ENCODE results near the gene CPB2.

The CPB2 gene

DNA sequence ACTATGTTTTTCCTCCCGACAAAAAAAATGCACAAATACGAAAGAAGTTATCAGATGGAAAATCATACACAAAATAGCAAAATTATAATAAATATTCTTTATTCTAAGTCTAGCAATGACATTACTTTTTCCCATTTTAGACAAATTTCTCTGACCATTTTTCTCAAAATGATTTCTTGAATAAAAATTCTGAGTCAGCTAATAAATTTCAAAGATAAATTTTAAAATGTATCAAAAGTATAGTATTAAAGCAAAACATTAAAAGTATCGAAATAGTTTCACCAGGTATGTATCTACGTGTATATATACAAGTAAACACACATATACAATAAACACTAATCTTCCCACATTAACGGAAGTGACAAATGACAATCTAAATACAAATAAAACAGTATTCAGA lies 61.2 kb downstream of the CPB2 start:
- no peak for DNase-seq

- DNase-seq, result no peak
Measured at GRCh38 chr13:46041419-46041839, 63.4 kb downstream of the CPB2 start.

GRCh38 chr13:46040763-46041162 lies 64.1 kb downstream of the CPB2 start:
- DNase-seq, result no peak

- DNase-seq, result no peak
Measured at GRCh38 chr13:46039411-46040182, 65.2 kb downstream of the CPB2 start.

DNA sequence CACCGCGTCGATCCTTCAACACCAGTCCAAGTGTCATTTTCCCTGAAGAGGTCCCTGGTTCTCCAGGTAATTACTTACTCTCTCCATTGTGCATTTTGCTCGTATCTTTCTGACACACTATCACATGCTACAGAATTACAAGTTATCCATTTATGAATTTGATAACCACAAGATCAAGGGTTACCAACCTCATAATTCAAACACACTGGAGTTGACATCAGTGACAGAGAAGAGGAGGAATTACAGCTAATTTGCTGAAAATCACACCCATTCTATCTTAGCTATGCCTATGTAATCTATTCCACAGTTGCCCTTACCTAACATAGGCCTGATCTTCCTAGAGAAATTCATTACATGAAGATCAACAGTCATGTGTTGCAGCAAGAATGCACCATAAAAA lies 66.5 kb downstream of the CPB2 start:
- no peak for DNase-seq

- DNase-seq, result peak; percentile 85
Measured at GRCh38 chr13:46035066-46035465, 69.8 kb downstream of the CPB2 start.

- DNase-seq, result no peak
Measured at GRCh38 chr13:46032341-46032740, 72.5 kb downstream of the CPB2 start.

DNA sequence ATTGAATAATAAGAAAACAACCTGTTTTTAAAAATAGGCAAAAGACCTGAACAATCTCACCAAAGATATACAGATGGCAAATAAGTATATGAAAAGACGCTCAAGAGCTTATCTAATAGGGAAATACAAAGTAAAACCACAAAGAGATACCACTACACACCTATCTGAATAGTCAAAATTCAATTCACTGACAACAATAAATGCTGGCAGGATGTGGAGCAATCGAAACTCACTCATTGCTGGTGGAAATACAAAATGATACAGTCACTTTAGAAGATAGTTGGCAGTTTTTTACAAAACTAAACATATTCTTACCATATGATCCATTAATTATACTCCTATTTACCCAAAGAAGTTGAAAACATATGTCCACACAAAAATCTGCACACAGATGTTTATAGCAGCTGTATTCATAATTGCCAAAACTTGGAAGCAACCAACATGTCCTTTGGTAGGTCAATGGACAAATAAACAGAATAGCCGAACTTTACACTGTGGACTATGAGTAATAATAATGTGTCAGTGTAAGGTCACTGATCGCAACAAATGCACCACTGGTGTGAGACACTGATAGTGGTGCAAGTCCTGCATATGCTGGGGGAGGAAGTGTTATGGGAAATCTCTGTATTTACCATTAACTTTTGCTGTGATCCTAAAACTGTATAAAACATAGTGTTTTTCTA lies 73.1 kb downstream of the CPB2 start:
- DNase-seq, result no peak

- DNase-seq, result no peak
Measured at GRCh38 chr13:46025157-46025556, 79.7 kb downstream of the CPB2 start.

GRCh38 chr13:46022481-46022880 lies 82.4 kb downstream of the CPB2 start:
- no peak for DNase-seq

DNA sequence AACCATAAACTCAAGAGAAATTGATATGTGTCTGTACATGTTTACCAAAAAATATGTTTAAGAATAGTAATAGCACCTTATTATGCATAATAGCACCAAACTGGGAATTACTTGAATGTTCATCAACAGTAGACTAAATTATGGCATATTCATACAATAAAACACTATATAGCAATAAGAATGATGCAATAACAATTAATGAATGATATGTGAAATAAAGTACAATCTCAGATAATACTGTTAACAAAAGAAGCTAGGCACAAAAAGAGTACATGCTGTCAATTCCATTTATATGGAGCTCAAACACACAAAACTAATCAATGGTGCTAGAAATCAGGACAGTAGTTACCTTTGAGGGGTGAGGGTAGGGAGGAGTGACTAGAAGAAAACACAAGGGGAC lies 88.6 kb downstream of the CPB2 start:
- DNase-seq, result no peak

DNA sequence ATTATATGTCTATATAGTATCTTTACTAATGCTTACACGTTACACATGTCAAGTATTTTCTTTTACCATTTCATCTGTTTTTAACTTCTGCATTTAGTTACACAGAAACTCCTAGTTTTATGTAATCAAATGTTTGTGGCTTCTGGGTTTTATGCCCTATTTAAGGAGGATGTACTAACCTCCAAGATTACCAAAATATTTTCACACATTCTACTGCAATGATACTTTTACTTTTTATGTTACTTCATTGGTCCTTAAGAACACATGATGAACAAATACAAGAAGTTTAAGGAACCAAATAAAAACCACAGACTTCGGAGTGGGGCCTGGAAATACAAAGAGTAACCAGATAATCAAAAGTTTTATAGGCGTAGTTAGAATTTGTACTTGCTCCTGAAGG lies 89.5 kb downstream of the CPB2 start:
- DNase-seq, result no peak

- DNase-seq, result peak; percentile 2
Measured at GRCh38 chr13:46012404-46012803, 92.4 kb downstream of the CPB2 start.

DNA sequence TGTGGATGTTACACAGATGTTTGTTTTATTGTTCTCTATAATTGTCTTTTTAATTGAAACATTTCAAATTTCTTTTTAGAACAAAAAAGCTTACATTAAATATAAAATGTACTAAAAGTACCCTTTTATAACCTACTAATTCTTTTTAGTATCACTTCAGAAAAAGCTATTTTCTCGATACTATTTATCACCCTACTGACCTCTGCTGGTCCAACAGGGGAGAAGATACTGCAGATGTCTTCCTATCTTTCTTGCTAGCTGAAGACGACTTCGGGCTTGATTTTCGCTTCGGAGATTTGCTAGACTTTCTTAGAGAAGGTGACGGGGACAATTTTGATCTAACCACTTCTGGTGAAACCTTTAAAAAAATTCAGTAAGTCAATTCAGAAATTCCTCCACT lies 94.7 kb downstream of the CPB2 start:
- no peak for DNase-seq

DNA sequence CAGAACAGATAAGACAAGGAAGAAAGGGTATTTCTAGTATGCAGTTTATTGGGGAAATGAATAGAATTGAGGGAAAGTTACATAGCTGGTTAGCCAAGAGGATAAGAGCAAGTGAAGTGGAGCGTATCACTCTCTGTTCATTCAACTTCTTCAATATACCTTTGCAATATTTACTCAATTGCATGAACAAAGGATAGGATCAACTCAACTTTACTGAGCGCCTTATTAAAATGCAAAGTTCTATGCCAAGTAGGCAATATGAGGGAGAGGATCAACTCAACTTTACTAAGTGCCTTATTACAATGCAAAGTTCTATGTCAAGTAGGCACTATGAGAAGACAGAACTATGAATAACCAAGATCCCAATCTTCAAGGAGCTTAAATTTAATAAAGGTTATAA lies 96.2 kb downstream of the CPB2 start:
- DNase-seq, result peak; percentile 10

GRCh38 chr13:46006688-46007452 lies 98.0 kb downstream of the CPB2 start:
- DNase-seq, result no peak

- DNase-seq, result no peak
Measured at GRCh38 chr13:46004491-46004890, 100.3 kb downstream of the CPB2 start.
